GM23248 (cell line): ENCODE measurements around the gene CLDN22.

ENCODE experiments used
- EZH2 ChIP-seq: fragments of 200-600 bp; sonication (generic); IDR thresholded peaks from 2 replicates; pipeline ENCODE4 v1.6.1; 2018; ENCODE audit warnings: antibody characterized with exemption, mild to moderate bottlenecking; ENCODE audit not compliant: insufficient read depth, poor library complexity, severe bottlenecking
- EZH2phosphoT487 ChIP-seq: fragments of 200-600 bp; sonication (generic); IDR thresholded peaks from 2 replicates; pipeline ENCODE4 v1.6.1; 2018; ENCODE audit warnings: antibody characterized with exemption, moderate library complexity, mild to moderate bottlenecking, low read depth; ENCODE audit not compliant: insufficient read depth

GRCh38 chr4:183297675-183298074 lies 22.4 kb downstream of the CLDN22 start:
- TF ChIP-seq EZH2 (no peak), EZH2phosphoT487 (no peak)
